GM21528 (cell line): ENCODE data around the gene SRGAP3.

Experiments
- ATAC-seq: cut with Tn5 transposase; IDR thresholded peaks from one replicate; pipeline ENCODE4 v1.9.1; 2021; ENCODE audit warnings: mild to moderate bottlenecking, moderate library complexity; ENCODE audit not compliant: unreplicated experiment, low FRiP score

The SRGAP3 gene

DNA sequence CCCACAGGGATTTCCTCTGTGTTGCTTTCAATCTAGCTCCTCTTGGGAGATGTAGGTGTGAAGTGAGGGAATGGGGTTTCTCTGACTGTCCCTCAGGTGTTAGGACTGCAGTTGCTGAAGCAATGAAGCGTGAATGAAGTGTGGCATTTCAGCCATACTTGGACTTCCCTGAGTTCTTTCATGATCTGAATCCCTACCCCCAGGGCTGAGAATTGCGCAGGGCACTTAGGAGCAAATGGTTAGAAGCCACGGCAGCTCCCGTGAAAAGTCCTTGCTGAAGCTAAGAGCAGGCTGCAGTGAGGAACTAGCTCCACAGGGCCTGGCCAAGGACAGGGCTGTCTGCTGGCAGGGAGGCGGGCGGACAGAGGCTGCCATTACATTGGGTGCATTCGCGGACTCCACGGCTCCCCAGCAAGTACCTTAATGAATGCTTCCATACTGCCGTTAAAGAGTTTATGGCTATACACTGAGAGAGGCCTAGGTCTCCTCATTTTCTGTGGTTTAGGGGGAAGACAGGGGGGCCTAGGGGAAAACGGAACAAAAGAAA lies 217.1 kb downstream of the SRGAP3 start:
- no peak for ATAC-seq

DNA sequence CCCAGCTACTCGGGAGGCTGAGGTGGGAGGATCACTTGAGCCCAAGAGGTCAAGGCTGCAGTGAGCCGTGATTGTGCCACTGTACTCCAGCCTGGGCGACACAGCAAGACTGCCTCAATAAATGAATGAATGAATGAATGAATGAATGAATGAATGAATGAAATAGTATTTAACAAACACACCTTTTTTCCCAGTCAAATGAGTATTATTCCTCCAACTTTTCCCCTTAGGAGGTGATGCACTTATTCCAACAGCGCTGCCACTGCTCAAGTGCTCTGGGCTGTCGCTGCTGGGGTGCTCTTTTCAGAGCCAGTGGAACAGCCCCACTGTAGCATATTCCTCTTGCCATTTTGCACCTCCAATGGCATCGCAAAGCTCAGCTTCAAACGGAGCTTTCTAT lies 219.4 kb downstream of the SRGAP3 start:
- ATAC-seq, result no peak

DNA sequence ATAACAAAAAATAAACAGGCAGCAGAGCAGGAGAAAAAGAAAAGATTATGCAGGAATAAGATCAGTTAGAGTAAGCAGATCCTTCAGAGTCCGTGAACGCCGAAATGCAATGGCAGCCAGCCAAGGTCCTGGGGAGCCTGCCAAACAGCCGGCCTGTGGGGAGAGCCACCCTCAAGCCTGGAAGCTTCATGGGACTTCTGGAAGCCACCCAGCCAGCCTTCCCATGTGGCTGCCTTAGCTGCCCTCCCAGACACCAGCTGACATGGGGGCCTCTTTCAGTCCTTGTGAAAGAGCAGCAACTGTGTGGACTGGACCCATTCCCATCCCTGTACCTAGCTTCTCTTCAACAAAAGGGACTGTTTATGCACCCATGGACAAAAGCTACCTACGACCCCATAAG lies 221.3 kb downstream of the SRGAP3 start:
- ATAC-seq, result no peak

DNA sequence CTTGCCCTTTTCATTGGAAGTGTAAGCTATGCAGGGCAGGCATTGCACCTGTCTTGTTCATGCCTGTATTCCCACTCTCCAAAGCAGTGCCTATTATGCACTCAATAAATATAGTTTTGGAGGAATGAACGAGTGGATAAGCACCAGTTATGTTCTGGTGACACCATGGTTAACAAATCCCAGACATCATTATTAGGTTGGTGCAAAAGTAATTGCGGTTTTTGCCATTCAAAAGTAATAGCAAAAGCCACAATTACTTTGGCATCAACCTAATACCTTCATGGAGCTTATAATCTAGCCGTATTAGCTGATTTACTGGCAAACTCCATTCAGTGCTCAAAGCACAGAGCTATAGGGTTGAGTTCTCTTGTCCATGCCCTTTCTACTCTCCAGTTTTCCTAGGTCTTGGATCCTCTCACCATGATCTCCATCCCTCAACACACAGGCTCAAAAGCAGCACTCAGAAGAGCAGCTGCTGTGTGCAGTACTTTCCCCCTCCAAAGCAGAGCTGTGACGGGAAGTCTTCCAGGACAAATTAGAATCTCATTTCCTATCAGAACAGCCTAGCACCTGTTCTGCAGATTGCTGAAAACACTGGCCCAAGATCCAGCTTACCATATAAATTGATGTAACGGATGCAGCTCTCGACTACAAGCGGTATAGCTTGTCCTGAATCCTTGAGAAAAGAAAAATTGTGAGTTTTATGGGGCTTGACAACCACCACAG lies 223.0 kb downstream of the SRGAP3 start:
- no peak for ATAC-seq

DNA sequence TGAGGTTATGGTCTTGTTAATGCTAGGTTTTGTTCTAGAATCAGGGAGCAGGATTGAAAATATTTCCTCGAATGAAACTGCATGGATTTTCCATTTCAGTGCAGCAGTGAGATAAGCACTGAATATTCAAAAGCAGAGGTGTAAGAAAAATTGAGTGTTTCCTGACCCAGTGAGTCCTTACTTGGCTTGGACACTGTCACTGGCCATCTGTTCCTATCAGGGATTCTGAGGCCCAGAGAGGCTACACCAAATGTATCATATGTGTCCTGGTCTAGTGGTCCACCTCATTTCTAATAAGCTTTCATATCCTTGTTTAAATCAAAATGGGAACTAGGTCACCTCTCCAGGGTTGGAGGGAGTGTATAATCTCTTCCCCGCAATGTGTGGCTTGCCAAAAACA lies 225.1 kb downstream of the SRGAP3 start:
- ATAC-seq, result no peak

DNA sequence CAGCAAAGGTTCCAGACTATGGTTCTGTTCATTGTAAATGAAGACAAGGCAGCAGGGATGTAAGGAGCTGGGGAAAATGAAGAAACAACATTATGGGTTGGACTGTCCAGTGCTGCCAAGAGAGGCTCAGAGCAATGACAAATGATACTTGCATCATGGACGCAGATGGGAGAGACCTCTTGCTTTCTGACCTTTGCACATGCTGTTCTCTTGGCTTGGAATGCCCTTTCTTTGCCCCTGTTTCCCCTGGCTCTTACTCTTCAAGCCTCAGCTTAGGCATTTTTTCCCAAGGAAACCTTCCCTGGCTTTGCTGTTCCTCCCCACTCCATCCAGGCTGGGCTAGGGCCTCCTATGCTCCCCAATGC lies 226.2 kb downstream of the SRGAP3 start:
- no peak for ATAC-seq

DNA sequence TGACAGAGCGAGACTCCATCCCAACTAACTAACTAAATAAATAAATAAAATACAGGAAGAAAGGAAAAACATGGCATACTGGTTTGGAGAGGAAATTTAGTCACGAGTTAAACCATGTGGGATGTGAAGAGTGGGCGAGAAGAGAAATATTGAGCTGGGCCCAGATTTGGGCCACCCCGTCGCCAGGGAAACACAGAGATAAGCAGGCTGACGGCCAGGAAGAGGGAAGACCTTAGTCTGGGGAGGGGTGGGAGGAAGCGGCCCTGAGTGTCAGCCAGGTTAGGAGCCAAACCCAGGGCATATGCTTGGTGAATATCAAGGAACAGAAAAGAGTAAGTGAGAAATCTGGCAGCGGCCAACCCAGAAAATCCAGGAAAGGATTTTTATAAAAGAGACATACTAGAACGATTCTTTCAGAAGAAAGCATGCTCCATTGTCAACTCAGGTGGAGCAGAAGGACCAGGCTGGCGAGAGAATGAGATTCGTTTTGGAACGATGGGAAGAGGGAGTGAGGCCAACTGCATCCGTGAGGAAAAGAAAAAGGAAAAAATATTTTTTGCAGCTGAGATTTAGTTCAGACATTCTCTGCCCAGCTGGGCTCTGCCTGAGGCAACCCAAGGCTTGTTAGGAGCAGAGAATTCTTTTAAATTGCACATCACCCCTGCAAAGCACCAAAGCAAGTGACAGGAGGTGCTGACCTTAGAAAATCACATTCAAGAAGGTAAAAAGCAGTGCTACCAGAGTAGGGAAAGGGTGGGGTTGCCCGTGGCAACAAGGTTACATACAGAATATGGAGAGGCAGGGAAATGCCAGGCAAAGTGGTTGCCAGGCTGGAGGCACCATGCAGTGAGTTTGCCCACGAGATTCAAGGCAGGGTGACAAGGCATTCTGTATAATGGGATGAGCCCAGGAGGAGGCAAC lies 226.9 kb downstream of the SRGAP3 start:
- ATAC-seq, result no peak

DNA sequence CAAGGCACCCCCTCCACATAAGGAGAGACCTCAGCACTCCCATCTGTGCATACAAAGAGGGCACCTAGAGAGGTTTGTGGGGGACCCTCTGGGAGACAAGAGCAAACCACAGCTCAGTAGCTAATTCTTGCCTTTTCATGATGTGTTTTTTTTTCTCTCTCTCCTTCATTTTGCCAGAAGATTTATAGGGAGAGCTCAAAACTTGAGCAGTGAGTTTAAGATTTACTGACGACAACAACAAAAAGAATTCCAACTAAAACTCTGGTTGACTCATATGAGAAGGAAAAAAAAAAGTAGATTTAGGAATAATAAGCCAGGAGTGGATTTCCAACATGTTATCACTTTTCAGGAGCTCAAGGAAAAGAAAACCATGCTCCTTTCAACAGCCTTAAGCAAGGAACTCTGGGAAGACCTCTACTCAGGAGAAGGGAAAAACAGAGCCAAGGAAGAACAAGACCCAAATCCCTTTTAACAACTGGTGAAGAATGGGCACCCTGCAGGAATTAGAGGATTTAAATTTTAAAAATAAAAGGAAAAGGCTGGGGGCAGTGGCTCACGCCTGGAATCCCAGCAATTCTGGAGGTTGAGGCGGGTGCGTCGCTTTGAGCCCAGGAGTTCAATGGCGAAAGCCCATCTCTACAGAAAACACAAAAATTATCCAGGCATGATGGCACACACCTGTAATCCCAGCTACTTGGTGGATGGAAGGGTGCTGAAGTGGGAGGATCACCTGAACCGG lies 228.0 kb downstream of the SRGAP3 start:
- ATAC-seq, result no peak

DNA sequence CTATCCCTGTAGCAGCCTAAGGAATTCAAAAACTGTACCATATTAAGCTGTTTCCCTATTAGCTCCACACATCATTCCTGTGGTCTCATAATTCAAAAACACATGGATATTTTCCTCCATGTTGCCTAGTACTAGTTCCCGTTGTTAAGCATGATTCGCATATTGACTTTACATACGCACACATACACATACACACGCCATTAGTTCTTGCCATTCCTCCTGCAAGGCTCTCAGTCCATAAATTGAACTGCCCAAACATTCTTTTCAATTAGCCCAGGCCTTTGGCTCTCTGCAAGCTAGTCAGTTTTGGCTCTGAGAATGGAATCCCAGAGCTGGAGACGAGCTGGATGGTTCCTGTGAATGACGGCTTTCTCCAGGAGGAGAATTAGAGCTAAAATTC lies 229.0 kb downstream of the SRGAP3 start:
- ATAC-seq, result no peak

DNA sequence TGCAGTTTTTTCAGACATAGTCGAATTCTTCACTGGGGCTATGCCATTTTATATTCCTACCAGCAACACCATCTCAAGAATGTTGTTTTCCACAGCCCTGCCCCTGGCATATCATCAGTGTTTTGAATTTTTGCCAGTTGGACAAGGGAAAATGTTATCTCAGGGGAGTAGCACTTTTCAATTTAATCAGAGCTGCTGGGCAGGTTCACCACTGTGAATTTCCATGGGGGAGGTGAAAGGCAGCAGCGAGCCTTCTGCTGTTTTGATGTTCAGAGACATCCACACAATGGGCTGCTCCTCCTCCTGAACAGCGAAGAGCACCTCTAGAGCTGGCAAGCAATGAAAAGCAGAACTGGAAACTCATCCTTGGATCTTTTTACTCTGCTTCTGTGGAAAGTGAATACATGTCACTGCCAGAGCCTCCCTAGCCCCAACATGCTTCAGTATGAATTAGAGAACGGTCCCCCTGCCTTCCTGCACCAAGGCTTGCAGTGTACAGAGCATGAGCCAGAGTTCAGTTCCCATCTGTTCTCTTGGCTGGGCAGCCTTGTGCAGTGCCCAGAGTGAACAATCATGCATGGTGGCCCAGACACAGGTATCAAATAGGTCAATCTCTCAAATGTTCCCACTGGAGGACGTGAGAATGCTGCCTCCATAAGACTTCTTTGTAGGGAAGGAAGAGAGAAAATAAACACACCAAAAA lies 230.0 kb downstream of the SRGAP3 start:
- no peak for ATAC-seq

DNA sequence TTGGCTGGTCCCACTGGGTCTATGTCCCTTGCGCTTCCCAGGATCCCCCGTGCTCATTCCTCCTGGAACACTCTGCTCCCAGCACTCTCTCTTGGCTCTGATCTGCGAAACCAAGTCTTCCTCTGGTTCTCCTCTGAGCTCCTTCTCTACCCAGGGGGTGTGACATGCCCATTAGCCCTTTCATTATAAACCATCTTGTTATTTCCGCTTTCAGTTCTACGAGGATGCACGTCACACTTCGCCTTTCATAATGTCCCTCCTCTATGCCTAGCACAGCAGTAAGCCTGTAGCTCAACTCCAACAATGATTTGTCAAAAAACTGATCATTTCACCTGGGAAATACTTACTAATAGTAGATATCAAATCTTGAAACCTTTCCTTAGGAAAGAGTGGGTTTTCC lies 234.2 kb downstream of the SRGAP3 start:
- no peak for ATAC-seq

DNA sequence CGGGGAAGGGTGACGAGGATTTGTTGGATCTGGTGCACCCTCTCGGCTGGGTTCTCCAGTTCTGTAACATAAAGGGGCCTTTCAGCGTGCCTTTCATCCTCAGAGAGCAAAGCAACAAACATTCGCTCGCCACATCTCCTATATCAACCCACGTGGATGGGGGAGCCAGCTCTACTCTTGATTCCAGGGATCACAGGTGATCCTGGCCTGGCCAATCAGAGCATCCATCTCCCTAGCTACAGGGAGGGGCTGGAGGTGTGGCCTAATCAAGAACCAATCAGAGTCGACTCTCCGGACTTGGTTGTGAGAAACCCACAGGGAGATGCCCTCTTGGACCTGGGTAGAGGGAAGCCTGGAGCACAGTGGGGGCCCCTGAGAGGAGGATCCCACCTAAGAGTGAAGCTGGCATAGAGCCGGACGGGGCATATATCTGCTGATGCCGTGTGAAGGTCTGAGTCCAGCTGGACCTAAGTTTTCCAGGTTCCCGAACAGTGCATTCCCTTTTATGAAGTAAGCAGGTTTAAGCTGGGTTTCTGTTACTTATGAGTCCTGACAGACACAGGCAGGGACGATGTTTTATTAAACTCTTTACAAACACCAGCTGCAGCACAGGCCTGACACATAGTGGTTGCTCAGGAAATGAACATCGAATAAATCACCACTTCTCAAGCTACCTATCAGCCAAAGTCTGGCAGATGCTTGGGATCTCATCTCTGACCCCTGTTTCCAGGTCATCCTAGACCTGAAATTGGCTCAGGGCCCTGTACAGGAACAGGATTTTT lies 235.5 kb downstream of the SRGAP3 start:
- ATAC-seq, result no peak

DNA sequence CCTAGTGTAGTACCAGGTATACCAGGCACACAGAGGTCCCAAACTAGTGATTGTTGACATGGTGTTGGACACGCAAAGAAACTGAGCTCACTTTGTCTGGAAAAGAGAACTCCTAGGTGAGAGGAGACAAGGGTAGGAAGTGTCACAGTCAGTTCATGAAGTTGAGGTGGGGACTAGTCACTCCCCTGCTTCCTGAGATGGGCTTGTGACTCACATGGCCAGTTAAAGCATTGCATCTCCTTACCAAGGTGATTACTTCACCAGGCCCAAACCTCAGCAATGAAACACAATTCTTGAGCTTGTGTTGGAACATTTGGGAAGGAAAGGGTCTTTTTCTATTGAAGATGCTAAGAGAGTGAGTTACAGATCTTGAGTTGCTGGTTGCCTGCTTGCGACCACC lies 236.9 kb downstream of the SRGAP3 start:
- ATAC-seq, result no peak

DNA sequence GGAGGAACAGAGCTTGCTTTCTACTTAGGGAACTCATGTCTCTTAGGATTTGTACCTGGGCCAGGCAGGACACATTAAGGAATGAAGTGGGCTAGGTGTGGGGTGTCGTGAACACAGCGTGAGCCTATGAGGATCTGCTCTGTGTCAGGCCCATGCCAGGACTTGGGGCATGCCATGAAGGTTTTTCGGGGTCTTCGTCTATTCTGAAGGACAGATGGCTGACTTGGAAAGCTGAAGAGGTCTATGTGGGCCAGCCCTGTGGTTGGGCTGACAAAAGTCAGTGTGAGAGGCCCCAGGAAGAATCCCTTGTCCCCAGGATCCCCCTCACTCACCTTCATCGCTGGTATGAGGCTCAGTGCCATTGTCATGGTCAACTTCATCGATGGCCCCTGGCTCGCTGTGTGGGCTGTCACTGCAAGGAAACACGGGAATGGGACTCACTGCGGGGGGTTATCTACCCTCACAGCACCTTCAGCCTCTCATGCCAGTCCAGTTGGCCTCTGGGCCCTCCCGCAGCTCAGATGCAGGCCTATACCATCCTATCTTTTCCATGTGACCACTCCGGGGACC lies 239.4 kb downstream of the SRGAP3 start:
- ATAC-seq, result no peak

DNA sequence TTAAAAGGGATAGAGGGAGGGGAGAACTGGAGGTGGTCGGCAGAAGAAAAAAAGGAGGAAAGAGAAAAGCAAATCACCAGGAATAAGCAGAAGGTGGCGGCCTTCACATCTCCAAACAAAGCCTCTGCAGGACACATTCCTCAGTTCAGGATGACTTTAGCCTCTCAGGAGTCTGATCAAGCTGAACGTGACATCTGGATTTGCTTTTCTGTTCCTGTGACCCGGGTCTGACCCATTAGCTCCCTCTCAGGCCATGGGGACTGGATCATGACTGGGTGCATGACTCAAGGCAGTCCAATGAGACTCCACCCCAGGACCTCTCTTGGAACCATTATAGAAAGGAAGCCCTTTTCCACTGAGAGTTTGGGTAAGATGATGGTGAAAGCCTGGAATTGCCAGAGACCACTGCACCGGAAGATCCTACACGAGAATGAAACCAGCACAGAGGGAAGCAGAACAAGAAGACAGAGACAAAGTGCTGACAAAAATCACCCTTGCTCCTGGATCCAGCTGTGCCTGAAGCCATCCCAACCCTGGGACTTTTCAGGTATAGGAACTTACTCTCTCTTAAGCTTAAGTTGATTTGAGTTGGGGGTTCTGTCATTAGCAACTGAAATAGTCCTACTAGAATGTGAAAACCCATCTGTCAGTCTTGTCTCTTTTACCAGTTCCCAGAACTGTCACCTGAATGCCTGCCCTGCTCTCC lies 240.7 kb downstream of the SRGAP3 start:
- ATAC-seq, result no peak

DNA sequence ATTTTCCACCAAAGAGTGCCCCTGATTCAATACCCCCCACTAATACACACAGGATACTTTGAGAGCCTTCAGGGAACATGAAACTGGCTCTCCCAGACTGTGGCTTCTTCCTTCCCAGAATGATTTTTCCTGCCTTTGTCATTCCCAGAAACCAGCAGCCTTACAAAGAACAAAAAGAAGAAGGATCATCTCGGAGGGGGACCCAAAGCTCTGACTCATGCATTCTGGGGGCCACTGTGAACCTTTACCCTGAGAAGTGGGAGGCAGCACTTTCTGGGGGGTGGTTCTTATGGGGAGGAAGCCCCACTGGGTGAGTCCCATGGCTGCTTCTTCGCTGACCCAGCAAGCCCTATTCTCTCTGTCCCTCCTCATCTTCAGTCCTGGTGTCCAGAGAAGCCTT lies 241.5 kb downstream of the SRGAP3 start:
- ATAC-seq, result no peak

DNA sequence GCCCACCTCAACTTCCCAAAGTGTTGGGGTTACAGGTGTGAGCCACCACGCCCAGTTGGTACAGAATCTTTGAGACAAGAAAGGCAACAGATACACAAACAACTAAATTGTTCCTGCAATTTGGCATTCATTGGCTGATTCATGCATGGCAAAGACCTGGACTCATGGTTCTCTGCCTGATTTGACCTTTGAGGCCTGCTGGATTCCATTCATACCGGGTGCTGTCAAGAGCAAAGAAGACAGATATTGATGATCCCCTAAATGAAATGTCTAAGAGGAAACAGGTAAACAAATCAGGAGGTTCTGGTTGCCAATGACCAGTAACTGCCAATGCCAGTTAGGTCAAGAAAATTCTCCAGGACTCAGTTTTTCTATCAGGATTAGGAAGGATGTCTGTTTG lies 242.2 kb downstream of the SRGAP3 start:
- no peak for ATAC-seq

DNA sequence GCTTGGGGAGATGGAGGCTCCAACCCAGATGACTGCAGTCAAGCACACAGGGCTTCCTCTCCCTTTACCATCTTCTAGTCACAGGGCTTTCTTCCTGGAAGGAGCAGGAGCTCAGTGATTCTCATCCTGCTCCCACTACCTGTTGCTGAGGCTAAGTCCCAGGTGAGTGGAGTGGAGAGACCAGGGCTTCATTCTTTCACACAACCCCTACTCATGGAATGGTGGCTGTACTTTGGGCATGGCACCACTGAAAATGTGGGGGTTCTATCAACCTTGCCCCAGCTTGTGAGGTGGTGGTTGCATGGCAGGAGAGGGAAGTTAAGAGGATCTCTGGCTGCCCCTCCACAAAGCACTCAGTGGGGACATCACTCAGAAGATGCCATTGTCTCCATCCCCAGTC lies 249.4 kb downstream of the SRGAP3 start:
- no peak for ATAC-seq

DNA sequence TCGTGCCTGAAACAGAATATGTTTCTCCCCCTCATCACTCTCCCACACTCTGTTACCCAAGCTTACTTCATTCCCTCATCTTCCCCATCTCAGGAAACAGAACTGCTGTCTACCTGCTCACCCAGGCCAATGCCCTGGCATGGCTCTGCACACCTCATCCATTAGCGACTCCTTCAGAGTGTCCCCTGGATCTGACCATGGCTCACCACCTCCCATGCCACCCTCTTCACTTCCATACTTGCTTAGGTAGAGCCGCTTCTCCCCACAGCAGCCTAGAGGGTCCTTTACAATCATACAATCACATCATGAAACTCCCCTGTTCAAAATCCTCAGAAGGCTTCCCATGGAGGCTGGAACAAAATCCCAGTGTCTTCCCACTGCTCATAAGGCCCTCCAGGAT lies 252.3 kb downstream of the SRGAP3 start:
- no peak for ATAC-seq
